Chondrocyte (in vitro differentiated cells): ENCODE measurements around the gene FSIP1. TPM values are rescaled to one million over a fixed set of nuclear protein-coding genes. Genes with fewer than 3 reads are reported as not detected.

ENCODE experiments used
- DNase-seq: peaks from one replicate; pipeline ENCODE4 v3.0.0; 2021; ENCODE audit warnings: mixed read lengths, low spot score
- H3K27ac Mint-ChIP-seq: one replicate; pipeline ENCODE4 v1.8.0; 2021; ENCODE audit warnings: mild to moderate bottlenecking, moderate library complexity, mixed read lengths; ENCODE audit not compliant: unreplicated experiment
- H3K27me3 Mint-ChIP-seq: 2 replicates; pipeline ENCODE4 v1.8.0; 2021; ENCODE audit warnings: low read depth, mixed read lengths
- H3K36me3 Mint-ChIP-seq: 2 replicates; pipeline ENCODE4 v1.8.0; 2021; ENCODE audit warnings: low read depth, mixed read lengths
- H3K4me1 Mint-ChIP-seq: 2 replicates; pipeline ENCODE4 v1.8.0; 2021; ENCODE audit warnings: low read depth, mild to moderate bottlenecking, mixed read lengths
- H3K4me3 Mint-ChIP-seq: one replicate; pipeline ENCODE4 v1.8.0; 2021; ENCODE audit warnings: mild to moderate bottlenecking, moderate library complexity, mixed read lengths; ENCODE audit not compliant: unreplicated experiment
- H3K9me3 Mint-ChIP-seq: 2 replicates; pipeline ENCODE4 v1.8.0; 2021; ENCODE audit warnings: low read depth, mixed read lengths
- total RNA-seq: library from RNA; stranded (reverse); gene quantifications from 3 replicates; pipeline ENCODE4 v1.2.1, GENCODE V29; 2021
- TF ChIP-seq, protein P1 (sequence below): fragments of 200-600 bp; sonication (generic); IDR thresholded peaks from 2 replicates; pipeline ENCODE4 v1.5.0; 2021; ENCODE audit warnings: antibody characterized with exemption, mild to moderate bottlenecking, moderate library complexity

FSIP1 gene
- total RNA-seq, 1 donor from 2014 or later = 0.40 TPM

DNA sequence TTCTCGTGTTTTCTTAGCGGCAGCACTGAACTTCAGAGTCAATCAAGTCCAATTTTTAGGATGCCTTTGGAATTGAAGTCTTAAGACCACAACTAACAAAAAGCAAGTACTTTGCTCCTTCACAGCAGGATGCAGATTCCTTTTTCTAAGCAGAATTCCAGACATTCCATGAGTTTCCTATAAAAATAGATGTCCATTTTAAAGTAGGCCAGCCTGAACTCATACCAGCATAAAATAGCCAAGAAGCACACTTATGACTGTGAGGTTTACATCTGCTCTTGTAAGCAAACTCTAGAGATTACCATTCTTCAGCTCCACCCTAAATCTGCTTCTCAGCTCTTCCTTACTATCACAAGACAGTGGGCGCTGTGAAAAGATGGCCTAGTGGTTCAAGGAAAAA is 116.0 kb downstream of the FSIP1 start:
- peak overlapping the region; percentile 20 for H3K4me3 Mint-ChIP-seq
- no peak for DNase-seq
- no peaks in the 10 kb centered on the region for H3K9me3 Mint-ChIP-seq
- no peaks in the 10 kb centered on the region for H3K36me3 Mint-ChIP-seq
- TF ChIP-seq, protein P1, sequence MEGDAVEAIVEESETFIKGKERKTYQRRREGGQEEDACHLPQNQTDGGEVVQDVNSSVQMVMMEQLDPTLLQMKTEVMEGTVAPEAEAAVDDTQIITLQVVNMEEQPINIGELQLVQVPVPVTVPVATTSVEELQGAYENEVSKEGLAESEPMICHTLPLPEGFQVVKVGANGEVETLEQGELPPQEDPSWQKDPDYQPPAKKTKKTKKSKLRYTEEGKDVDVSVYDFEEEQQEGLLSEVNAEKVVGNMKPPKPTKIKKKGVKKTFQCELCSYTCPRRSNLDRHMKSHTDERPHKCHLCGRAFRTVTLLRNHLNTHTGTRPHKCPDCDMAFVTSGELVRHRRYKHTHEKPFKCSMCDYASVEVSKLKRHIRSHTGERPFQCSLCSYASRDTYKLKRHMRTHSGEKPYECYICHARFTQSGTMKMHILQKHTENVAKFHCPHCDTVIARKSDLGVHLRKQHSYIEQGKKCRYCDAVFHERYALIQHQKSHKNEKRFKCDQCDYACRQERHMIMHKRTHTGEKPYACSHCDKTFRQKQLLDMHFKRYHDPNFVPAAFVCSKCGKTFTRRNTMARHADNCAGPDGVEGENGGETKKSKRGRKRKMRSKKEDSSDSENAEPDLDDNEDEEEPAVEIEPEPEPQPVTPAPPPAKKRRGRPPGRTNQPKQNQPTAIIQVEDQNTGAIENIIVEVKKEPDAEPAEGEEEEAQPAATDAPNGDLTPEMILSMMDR = no peak
- H3K27ac Mint-ChIP-seq = peak overlapping the region; percentile 85
- H3K27me3 Mint-ChIP-seq = no peaks in the 10 kb centered on the region
- H3K4me1 Mint-ChIP-seq = peaks cover 82% of the 10 kb centered on the region

DNA sequence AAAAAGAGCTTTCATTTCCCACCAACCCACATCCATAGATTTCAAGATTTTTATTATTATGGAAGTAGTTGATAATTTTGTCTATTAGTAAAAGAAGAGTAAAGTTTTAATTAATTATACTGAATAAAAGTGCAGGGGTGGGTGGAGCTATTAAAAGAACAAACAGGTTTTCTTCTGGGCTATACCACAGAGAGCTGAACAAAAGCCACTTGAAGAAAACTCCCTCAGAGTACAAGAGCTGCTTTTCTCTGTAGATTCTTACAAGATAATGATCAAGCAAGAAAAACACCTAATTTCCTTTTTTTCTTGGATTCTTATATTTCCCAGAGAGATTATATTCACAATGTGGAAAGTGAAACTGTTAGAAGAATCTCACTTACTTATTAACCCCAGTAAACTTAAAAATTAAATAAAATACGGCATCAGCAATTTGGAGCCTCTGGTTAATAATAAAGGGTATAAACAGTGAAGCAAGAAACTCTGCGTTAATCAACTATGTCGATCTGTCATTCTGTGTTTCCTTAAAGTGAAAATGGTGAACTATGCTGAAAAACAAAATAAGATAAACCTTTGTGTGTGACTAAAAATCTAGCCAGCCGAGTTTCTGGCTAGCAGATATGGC is 116.9 kb downstream of the FSIP1 start:
- H3K36me3 Mint-ChIP-seq = no peaks in the 10 kb centered on the region
- no peak overlapping the region for H3K4me3 Mint-ChIP-seq
- peaks cover 77% of the 10 kb centered on the region for H3K4me1 Mint-ChIP-seq
- H3K27me3 Mint-ChIP-seq = no peaks in the 10 kb centered on the region
- DNase-seq = no peak
- TF ChIP-seq, protein P1 = no peak
- peak overlapping the region; percentile 14 for H3K27ac Mint-ChIP-seq
- no peaks in the 10 kb centered on the region for H3K9me3 Mint-ChIP-seq

DNA sequence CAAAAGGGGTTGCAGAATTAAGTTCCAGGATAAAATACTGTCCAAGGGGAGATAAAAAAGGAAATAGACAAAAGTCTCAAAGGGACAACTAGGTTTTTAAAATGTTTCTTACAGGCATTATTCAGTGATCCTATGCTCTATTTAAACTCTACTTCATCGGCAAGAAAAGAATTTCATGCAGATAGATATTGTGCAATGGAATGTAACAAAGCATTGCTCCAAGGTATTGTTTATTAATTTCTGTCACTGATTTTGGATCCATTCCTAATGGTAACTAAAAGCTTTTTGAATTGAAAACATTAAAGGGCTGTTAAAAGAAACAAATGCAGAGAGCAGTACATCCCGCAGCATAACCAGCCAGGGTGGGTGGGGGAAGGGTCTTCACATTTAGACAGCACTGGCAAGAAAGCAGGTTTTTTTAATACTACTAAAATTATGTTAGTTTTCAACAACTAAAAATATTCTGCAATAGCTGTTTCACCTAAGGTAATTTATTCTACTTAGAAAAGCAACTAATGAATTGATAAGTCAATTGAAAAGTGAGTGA is 118.9 kb downstream of the FSIP1 start:
- H3K27me3 Mint-ChIP-seq = no peaks in the 10 kb centered on the region
- TF ChIP-seq, protein P1 = no peak
- H3K27ac Mint-ChIP-seq = no peak overlapping the region
- H3K36me3 Mint-ChIP-seq = no peaks in the 10 kb centered on the region
- H3K4me1 Mint-ChIP-seq = peaks cover 70% of the 10 kb centered on the region
- H3K9me3 Mint-ChIP-seq = peaks cover 2% of the 10 kb centered on the region
- no peak for DNase-seq
- no peak overlapping the region for H3K4me3 Mint-ChIP-seq

DNA sequence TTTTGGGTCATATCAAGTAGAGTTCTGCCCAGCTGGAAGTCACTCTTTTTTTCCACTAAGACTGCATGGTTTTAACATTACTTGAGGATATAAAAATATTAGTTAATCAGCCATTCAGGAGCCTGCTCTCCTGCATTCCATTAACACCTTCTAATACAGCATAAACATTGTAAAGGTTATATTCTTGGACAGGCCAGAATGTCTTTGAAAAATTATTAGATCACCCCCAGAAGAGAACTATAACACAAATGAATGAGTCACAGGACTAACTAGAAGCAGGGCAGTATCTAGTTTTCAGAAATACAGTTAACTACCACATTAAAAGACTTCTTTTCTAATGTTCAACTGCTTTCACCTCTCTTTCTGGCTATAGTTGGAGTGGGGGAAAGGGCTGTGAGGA is 120.9 kb downstream of the FSIP1 start:
- Mint-ChIP-seq H3K27me3 (no peaks in the 10 kb centered on the region), H3K9me3 (peaks cover 5% of the 10 kb centered on the region), H3K27ac (no peak overlapping the region), H3K4me1 (peaks cover 65% of the 10 kb centered on the region), H3K36me3 (peaks cover 1% of the 10 kb centered on the region), H3K4me3 (no peak overlapping the region)
- TF ChIP-seq, protein P1 = no peak
- no peak for DNase-seq

DNA sequence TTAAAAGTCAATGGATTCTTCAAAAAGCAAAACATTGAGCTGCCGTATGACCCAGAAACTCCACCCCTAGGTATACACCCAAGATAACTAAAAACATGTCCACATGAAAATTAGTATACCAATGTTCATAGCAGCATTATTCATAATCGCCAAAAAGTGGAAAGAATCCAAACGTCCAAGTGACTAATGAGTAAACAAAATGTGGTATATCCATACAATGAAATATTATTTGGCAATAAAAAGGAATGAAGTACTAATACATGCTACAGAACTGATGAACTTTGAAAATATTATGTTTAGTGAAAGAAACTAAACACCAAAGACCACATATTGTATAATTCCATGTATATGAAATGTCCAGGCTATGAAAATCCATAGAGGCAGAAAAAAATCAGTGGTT is 123.9 kb downstream of the FSIP1 start:
- peaks cover 38% of the 10 kb centered on the region for H3K4me1 Mint-ChIP-seq
- H3K9me3 Mint-ChIP-seq = peaks cover 5% of the 10 kb centered on the region
- no peak overlapping the region for H3K4me3 Mint-ChIP-seq
- H3K27me3 Mint-ChIP-seq = no peaks in the 10 kb centered on the region
- peaks cover 1% of the 10 kb centered on the region for H3K36me3 Mint-ChIP-seq
- H3K27ac Mint-ChIP-seq = no peak overlapping the region
- TF ChIP-seq, protein P1 = no peak
- no peak for DNase-seq
